ENCODE data around the gene CETP.

CETP gene

DNA sequence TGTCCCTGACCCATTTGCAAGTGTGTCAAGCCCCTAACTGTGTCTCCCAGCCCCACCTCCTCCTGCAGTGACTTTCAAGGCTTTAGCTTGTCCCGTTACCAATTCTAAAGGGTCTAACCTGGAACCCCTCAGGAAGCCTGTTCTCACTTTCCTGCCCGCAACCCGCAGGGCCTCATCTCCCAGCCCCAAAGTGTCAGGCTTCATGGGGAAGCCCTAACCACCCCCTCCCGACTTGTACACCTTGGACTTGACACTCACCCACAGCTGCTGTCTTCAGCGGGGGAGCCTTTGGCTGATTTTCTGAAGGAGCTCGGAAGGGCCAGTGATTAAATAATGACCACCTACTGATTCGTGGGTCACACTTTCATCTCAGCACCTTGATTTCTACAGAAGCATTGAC lies 60.7 kb downstream of the CETP start:
- H3K27ac ChIP-seq (ENCODE audit: low read depth, low read length), result no peak overlapping the region
- H3K4me1 ChIP-seq (ENCODE audit: insufficient read depth, low read length), result no peaks in the 10 kb centered on the region
- H3K36me3 ChIP-seq (ENCODE audit: insufficient read depth, low read length), result peaks cover 32% of the 10 kb centered on the region
- H3K4me3 ChIP-seq (ENCODE audit: low read depth in 1 of 2, low read length in 2 of 2), result no peak overlapping the region
- no peaks in the 10 kb centered on the region for H3K9me3 ChIP-seq (ENCODE audit: low read length)
- H3K27me3 ChIP-seq (ENCODE audit: control insufficient read depth in 1 of 2, insufficient read depth in 2 of 2, low read length in 2 of 2), result no peaks in the 10 kb centered on the region
- H3K9ac ChIP-seq (ENCODE audit: low read length), result no peak overlapping the region

DNA sequence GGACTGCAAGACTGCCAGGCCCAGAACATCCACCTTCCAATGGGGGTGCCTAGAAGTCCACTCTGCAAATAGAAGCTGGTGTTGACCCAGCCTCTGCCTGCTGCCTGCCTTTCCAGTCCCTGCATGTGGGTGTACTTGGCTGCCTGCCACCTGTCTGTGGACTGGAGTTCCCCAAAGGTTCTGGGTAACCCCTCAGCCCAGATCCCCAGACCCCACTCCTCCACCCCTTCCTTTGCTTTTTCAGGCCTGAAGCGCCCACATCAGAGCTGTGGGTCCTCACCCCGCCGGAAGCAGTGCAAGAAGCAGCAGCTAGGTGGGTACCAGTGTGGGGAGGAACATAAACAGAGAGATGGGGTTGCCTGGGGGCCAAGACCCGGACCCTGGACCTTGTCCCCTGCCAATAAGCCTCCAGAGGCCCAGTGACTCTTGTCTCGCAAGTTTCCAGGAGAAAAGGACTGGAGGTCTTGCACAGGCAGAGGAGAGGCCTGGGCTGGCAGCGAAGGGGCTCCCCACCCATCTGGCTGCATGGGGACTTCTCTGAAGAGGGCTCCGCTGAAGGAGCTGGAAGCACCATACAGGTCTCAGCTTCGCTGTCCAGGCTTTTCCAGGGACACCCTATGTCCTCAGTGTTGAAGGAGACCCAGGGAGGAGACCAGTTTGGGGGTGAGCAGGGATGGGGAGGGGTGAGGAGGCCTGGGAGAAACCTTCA lies 61.9 kb downstream of the CETP start:
- Histone ChIP-seq H3K9me3 (ENCODE audit: low read length) (no peaks in the 10 kb centered on the region), H3K27me3 (ENCODE audit: control insufficient read depth in 1 of 2, insufficient read depth in 2 of 2, low read length in 2 of 2) (no peaks in the 10 kb centered on the region), H3K4me3 (ENCODE audit: low read depth in 1 of 2, low read length in 2 of 2) (no peak overlapping the region), H3K9ac (ENCODE audit: low read length) (no peak overlapping the region), H3K4me1 (ENCODE audit: insufficient read depth, low read length) (no peaks in the 10 kb centered on the region), H3K27ac (ENCODE audit: low read depth, low read length) (no peak overlapping the region), H3K36me3 (ENCODE audit: insufficient read depth, low read length) (peaks cover 21% of the 10 kb centered on the region)

DNA sequence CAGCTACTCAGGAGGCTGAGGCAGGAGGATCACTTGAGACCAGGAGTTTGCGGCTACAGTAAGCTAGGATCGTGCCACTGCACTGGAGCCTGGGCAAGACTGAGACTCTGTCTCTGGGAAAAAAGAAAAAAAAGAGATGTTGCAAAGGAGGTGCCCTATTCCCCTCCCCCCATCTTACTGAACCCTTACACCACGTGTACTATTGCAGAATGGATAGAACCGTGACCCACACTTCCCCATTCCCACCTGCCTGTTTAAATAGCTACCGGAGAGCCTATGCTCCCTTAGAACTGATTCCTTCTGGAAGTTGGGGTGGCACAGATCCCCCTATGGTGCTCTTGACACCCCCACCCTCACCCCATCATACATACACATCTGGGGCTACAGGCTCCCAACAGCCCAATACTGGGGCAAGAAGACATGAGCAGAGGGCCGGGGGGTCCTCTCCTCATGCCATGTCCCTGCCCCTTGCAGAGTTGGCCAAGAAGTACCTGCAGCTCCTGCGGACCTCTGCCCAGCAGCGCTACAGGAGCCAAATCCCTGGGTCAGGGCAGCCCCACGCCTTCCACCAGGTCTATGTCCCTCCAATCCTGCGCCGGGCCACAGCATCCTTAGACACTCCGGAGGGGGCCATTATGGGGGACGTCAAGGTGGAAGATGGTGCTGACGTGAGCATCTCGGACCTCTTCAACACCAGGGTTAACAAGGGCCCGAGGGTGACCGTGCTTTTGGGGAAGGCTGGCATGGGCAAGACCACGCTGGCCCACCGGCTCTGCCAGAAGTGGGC lies 63.3 kb downstream of the CETP start:
- no peak overlapping the region for H3K27ac ChIP-seq (ENCODE audit: low read depth, low read length)

DNA sequence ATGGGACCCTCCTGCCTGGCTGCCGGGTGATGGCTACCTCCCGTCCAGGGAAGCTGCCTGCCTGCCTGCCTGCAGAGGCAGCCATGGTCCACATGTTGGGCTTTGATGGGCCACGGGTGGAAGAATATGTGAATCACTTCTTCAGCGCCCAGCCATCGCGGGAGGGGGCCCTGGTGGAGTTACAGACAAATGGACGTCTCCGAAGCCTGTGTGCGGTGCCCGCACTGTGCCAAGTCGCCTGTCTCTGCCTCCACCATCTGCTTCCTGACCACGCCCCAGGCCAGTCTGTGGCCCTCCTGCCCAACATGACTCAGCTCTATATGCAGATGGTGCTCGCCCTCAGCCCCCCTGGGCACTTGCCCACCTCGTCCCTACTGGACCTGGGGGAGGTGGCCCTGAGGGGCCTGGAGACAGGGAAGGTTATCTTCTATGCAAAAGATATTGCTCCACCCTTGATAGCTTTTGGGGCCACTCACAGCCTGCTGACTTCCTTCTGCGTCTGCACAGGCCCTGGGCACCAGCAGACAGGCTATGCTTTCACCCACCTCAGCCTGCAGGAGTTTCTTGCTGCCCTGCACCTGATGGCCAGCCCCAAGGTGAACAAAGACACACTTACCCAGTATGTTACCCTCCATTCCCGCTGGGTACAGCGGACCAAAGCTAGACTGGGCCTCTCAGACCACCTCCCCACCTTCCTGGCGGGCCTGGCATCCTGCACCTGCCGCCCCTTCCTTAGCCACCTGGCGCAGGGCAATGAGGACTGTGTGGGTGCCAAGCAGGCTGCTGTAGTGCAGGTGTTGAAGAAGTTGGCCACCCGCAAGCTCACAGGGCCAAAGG lies 64.4 kb downstream of the CETP start:
- Histone ChIP-seq H3K27me3 (ENCODE audit: control insufficient read depth in 1 of 2, insufficient read depth in 2 of 2, low read length in 2 of 2) (no peaks in the 10 kb centered on the region), H3K9ac (ENCODE audit: low read length) (no peak overlapping the region), H3K27ac (ENCODE audit: low read depth, low read length) (no peak overlapping the region), H3K9me3 (ENCODE audit: low read length) (no peaks in the 10 kb centered on the region), H3K4me3 (ENCODE audit: low read depth in 1 of 2, low read length in 2 of 2) (no peak overlapping the region), H3K36me3 (ENCODE audit: insufficient read depth, low read length) (peaks cover 14% of the 10 kb centered on the region), H3K4me1 (ENCODE audit: insufficient read depth, low read length) (no peaks in the 10 kb centered on the region)

More for the DNA sequence above, 63.3 kb downstream of the CETP start:
- Histone ChIP-seq H3K4me3 (ENCODE audit: low read depth in 1 of 2, low read length in 2 of 2) (no peak overlapping the region), H3K4me1 (ENCODE audit: insufficient read depth, low read length) (no peaks in the 10 kb centered on the region), H3K27me3 (ENCODE audit: control insufficient read depth in 1 of 2, insufficient read depth in 2 of 2, low read length in 2 of 2) (no peaks in the 10 kb centered on the region), H3K9me3 (ENCODE audit: low read length) (no peaks in the 10 kb centered on the region), H3K36me3 (ENCODE audit: insufficient read depth, low read length) (peaks cover 21% of the 10 kb centered on the region), H3K9ac (ENCODE audit: low read length) (no peak overlapping the region)

DNA sequence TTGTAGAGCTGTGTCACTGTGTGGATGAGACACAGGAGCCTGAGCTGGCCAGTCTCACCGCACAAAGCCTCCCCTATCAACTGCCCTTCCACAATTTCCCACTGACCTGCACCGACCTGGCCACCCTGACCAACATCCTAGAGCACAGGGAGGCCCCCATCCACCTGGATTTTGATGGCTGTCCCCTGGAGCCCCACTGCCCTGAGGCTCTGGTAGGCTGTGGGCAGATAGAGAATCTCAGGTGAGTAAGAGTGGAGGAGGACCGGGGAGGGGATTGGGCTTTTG lies 65.0 kb downstream of the CETP start:
- Histone ChIP-seq H3K9me3 (ENCODE audit: low read length) (no peaks in the 10 kb centered on the region), H3K36me3 (ENCODE audit: insufficient read depth, low read length) (peaks cover 8% of the 10 kb centered on the region)

DNA sequence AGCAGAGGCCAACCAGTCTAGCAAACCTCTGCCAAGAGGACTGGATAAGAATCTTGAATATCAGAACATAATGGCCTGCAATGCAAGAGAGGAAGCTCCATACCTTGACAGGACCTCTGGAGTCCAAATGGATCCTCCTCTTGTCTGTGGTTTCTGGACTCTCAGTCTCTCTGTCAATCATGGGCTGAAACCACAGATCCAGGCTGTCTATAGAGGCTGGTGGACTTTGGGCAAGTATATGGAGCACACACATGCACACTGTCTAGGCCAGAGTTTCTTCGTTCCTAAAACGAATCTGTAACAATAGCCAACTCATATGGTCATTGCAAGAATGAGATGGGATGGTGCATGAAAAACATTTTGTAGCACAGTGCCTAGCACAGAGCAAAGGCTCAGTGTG lies 65.3 kb downstream of the CETP start:
- H3K27ac ChIP-seq (ENCODE audit: low read depth, low read length), result no peak overlapping the region
- H3K4me3 ChIP-seq (ENCODE audit: low read depth in 1 of 2, low read length in 2 of 2), result no peak overlapping the region
- H3K9me3 ChIP-seq (ENCODE audit: low read length), result no peaks in the 10 kb centered on the region
- peaks cover 5% of the 10 kb centered on the region for H3K36me3 ChIP-seq (ENCODE audit: insufficient read depth, low read length)
- no peaks in the 10 kb centered on the region for H3K4me1 ChIP-seq (ENCODE audit: insufficient read depth, low read length)
- H3K9ac ChIP-seq (ENCODE audit: low read length), result no peak overlapping the region
- H3K27me3 ChIP-seq (ENCODE audit: control insufficient read depth in 1 of 2, insufficient read depth in 2 of 2, low read length in 2 of 2), result no peaks in the 10 kb centered on the region

More for the DNA sequence above, 65.0 kb downstream of the CETP start:
- Histone ChIP-seq H3K9ac (ENCODE audit: low read length) (no peak overlapping the region), H3K27ac (ENCODE audit: low read depth, low read length) (no peak overlapping the region), H3K4me3 (ENCODE audit: low read depth in 1 of 2, low read length in 2 of 2) (no peak overlapping the region), H3K27me3 (ENCODE audit: control insufficient read depth in 1 of 2, insufficient read depth in 2 of 2, low read length in 2 of 2) (no peaks in the 10 kb centered on the region), H3K4me1 (ENCODE audit: insufficient read depth, low read length) (no peaks in the 10 kb centered on the region)

DNA sequence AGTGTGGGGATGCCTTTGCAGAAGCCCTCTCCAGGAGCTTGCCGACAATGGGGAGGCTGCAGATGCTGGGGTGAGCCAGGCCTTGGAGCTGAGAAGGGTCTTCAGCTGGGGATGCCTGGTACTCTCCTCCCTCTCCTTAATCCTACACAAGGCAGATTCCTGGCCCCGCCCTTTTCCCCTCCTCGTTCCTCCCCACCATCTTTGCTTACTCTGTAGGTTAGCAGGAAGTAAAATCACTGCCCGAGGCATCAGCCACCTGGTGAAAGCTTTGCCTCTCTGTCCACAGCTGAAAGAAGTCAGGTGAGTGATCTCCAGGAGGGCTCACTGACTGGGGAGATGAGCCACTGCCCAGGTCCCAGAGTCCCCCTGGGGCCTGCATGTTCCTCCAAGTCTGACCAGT lies 66.3 kb downstream of the CETP start:
- Histone ChIP-seq H3K9me3 (ENCODE audit: low read length) (no peaks in the 10 kb centered on the region), H3K9ac (ENCODE audit: low read length) (no peak overlapping the region), H3K4me1 (ENCODE audit: insufficient read depth, low read length) (no peaks in the 10 kb centered on the region), H3K36me3 (ENCODE audit: insufficient read depth, low read length) (peaks cover 3% of the 10 kb centered on the region), H3K27ac (ENCODE audit: low read depth, low read length) (no peak overlapping the region), H3K4me3 (ENCODE audit: low read depth in 1 of 2, low read length in 2 of 2) (no peak overlapping the region), H3K27me3 (ENCODE audit: control insufficient read depth in 1 of 2, insufficient read depth in 2 of 2, low read length in 2 of 2) (no peaks in the 10 kb centered on the region)

DNA sequence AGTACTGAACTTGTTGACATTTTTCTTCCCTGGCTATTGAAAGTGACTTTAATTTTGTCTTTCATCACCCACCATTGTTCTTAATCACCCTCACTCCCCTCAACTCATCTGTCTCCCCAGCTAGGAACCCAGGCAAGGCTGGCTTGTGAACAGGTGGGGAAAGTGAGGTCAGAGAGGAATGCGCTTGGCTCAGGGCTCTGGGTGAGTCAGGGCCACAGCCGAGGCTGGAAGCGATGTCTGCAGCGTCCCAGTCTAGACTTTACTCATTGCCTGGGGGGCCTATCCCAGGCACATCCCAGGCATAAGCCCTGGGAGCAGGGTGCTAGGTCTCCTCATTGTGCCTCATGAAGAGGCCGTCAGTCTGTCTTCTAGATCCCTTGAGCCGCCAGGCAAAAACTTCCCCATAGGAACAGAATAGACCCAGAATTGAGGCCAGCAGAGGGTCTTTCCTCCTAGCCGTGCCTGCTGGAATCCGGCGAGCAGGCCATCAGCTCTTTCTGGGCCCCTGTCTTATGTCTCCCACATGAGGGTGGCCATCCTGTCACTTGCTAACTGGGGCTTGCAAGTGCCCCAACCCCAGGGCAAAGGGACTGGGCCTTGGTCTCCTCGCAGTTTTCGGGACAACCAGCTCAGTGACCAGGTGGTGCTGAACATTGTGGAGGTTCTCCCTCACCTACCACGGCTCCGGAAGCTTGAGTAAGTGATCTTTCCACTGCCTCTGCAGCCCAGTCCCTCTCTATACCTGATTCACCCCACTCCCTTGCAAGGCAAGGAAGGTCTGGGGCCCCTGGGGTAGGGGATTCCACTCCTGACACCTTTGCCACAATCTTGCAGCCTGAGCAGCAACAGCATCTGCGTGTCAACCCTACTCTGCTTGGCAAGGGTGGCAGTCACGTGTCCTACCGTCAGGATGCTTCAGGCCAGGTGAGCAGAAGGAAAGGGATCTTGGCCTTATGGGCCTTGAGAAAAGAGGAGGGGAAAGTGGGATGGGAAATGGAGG lies 67.7 kb downstream of the CETP start:
- H3K4me1 ChIP-seq (ENCODE audit: insufficient read depth, low read length), result no peaks in the 10 kb centered on the region
- peaks cover 12% of the 10 kb centered on the region for H3K36me3 ChIP-seq (ENCODE audit: insufficient read depth, low read length)
- H3K27me3 ChIP-seq (ENCODE audit: control insufficient read depth in 1 of 2, insufficient read depth in 2 of 2, low read length in 2 of 2), result no peaks in the 10 kb centered on the region
- no peak overlapping the region for H3K4me3 ChIP-seq (ENCODE audit: low read depth in 1 of 2, low read length in 2 of 2)
- H3K9me3 ChIP-seq (ENCODE audit: low read length), result no peaks in the 10 kb centered on the region
- H3K27ac ChIP-seq (ENCODE audit: low read depth, low read length), result no peak overlapping the region
- no peak overlapping the region for H3K9ac ChIP-seq (ENCODE audit: low read length)

DNA sequence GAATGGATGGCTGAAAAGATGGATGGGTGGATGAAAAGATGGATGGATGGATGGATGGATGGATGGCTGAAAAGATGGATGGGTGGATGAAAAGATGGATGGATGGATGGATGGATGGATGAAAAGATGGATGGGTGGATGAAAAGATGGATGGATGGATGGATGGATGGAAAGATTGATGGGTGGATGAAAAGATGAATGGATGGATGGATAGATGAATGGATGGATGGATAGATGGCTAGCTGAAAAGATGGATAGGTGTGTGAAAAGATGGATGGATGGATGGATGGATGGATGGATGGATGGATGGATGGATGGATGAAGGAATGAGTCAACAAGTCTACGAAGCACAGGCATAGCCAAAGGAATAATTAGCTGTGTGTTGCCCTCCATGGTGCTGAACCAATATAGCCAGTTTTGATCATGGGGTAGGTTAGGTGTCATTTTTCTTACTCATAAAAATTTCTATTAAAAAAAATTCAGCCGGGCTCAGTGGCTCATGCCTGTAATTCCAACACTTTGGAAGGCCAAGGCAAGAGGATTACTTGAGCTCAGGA lies 68.7 kb downstream of the CETP start:
- no peaks in the 10 kb centered on the region for H3K4me1 ChIP-seq (ENCODE audit: insufficient read depth, low read length)
- peaks cover 17% of the 10 kb centered on the region for H3K36me3 ChIP-seq (ENCODE audit: insufficient read depth, low read length)
- no peaks in the 10 kb centered on the region for H3K27me3 ChIP-seq (ENCODE audit: control insufficient read depth in 1 of 2, insufficient read depth in 2 of 2, low read length in 2 of 2)
- no peak overlapping the region for H3K4me3 ChIP-seq (ENCODE audit: low read depth in 1 of 2, low read length in 2 of 2)
- no peaks in the 10 kb centered on the region for H3K9me3 ChIP-seq (ENCODE audit: low read length)
- H3K9ac ChIP-seq (ENCODE audit: low read length), result no peak overlapping the region
- no peak overlapping the region for H3K27ac ChIP-seq (ENCODE audit: low read depth, low read length)

DNA sequence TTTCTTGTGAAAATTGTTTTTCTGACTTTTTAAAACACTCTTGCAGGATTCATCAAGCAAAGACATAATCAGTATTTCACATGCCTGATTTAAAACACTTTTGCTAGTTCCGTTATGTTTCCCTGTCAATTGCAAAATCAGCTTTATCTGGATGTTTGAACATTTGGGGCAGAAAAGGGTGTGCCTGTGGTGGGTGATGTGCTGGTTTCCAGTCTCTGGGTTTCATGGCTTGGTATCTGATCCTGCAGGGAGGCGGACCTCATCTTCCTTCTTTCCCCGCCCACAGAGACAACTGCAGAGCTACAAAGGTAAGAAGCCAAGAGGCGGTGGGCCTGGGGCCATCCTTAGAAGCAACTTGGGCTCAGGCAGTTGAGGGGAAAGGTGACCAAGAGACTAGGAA lies 69.4 kb downstream of the CETP start:
- no peak overlapping the region for H3K4me3 ChIP-seq (ENCODE audit: low read depth in 1 of 2, low read length in 2 of 2)
- no peak overlapping the region for H3K27ac ChIP-seq (ENCODE audit: low read depth, low read length)
- H3K9ac ChIP-seq (ENCODE audit: low read length), result no peak overlapping the region
- H3K9me3 ChIP-seq (ENCODE audit: low read length), result no peaks in the 10 kb centered on the region
- H3K4me1 ChIP-seq (ENCODE audit: insufficient read depth, low read length), result no peaks in the 10 kb centered on the region
- H3K27me3 ChIP-seq (ENCODE audit: control insufficient read depth in 1 of 2, insufficient read depth in 2 of 2, low read length in 2 of 2), result no peaks in the 10 kb centered on the region
- H3K36me3 ChIP-seq (ENCODE audit: insufficient read depth, low read length), result peaks cover 23% of the 10 kb centered on the region

All from muscle layer of colon (tissue), 2 donors.